ENCODE data around the gene BSG.

Gene BSG

GRCh38 chr19:632579-633067 is 60.2 kb downstream of the BSG start:
- TF ChIP-seq CTCF (IDR thresholded peaks at IDR 0.05; ENCODE audit: extremely low read depth, missing control alignments), result no peak
- peak; percentile 84 for DNase-seq (ENCODE audit: low spot score)

Measured in GM20000 (cell line).